ENCODE measurements around the gene CDH23. TPM values are rescaled to one million over a fixed set of nuclear protein-coding genes. Genes with fewer than 3 reads are reported as not detected.

Gene CDH23
- total RNA-seq, 2 donors from 2014 or later = 3.9 to 74.8 TPM

- Histone ChIP-seq H3K4me3 (no peak overlapping the region), H3K27ac (no peak overlapping the region), H3K36me3 (no peaks in the 10 kb centered on the region), H3K27me3 (replicated peaks; ENCODE audit: insufficient read depth) (no peaks in the 10 kb centered on the region), H3K4me1 (replicated peaks) (no peaks in the 10 kb centered on the region), H3K9me3 (no peaks in the 10 kb centered on the region)
- intact Hi-C loops (cut with DNase I) = loop anchor here (10.0 kb wide), 1 partner anchor 302 kb away; the partner anchor contains the start of gene SLC29A3
- WGBS = 93% methylated on average over 12 of the region's 12 CpGs
- DNase-seq (ENCODE audit: low spot score) = no peak
- TF ChIP-seq POLR2AphosphoS5 (IDR thresholded peaks at IDR 0.05) (no peak), CTCF (IDR thresholded peaks at IDR 0.05) (no peak), POLR2A (IDR thresholded peaks at IDR 0.05) (no peak)
These were observed 220.3 kb downstream of the CDH23 start for GRCh38 chr10:71616817-71617654.

GRCh38 chr10:71618176-71618575, 221.5 kb downstream of the CDH23 start:
- Histone ChIP-seq H3K27ac (no peak overlapping the region), H3K9me3 (no peaks in the 10 kb centered on the region), H3K36me3 (no peaks in the 10 kb centered on the region), H3K4me3 (no peak overlapping the region), H3K4me1 (replicated peaks) (no peaks in the 10 kb centered on the region), H3K27me3 (replicated peaks; ENCODE audit: insufficient read depth) (no peaks in the 10 kb centered on the region)
- TF ChIP-seq CTCF (IDR thresholded peaks at IDR 0.05) = no peak
- no peak for TF ChIP-seq POLR2AphosphoS5 (IDR thresholded peaks at IDR 0.05)
- no peak for TF ChIP-seq POLR2A (IDR thresholded peaks at IDR 0.05)
- DNase-seq (ENCODE audit: low spot score) = no peak
- WGBS = 93% methylated on average over 6 of the region's 6 CpGs
- intact Hi-C loops (cut with DNase I) = loop anchor here (10.0 kb wide), 1 partner anchor 303 kb away; the partner anchor contains the start of gene SLC29A3

- H3K27me3 ChIP-seq (replicated peaks; ENCODE audit: insufficient read depth) = no peaks in the 10 kb centered on the region
- H3K9me3 ChIP-seq = no peaks in the 10 kb centered on the region
- DNase-seq (ENCODE audit: low spot score) = no peak
- no peaks in the 10 kb centered on the region for H3K36me3 ChIP-seq
- H3K27ac ChIP-seq = no peak overlapping the region
- TF ChIP-seq POLR2AphosphoS5 (IDR thresholded peaks at IDR 0.05) = no peak
- no peak for TF ChIP-seq CTCF (IDR thresholded peaks at IDR 0.05)
- 90% methylated on average over 8 of the region's 8 CpGs for WGBS
- intact Hi-C loops (cut with DNase I) = loop anchor here (10.0 kb wide), 1 partner anchor 304 kb away; the partner anchor contains the start of gene SLC29A3
- no peaks in the 10 kb centered on the region for H3K4me1 ChIP-seq (replicated peaks)
- no peak overlapping the region for H3K4me3 ChIP-seq
These were observed 221.9 kb downstream of the CDH23 start for GRCh38 chr10:71618598-71618997.

GRCh38 chr10:71620642-71621041, 223.9 kb downstream of the CDH23 start:
- TF ChIP-seq POLR2A (IDR thresholded peaks at IDR 0.05) = no peak
- TF ChIP-seq POLR2AphosphoS5 (IDR thresholded peaks at IDR 0.05) = no peak
- no peak for TF ChIP-seq CTCF (IDR thresholded peaks at IDR 0.05)
- Histone ChIP-seq H3K9me3 (no peaks in the 10 kb centered on the region), H3K4me3 (no peak overlapping the region), H3K27ac (peak overlapping the region in 1 of 2 donors; percentile 18), H3K27me3 (replicated peaks; ENCODE audit: insufficient read depth) (no peaks in the 10 kb centered on the region), H3K4me1 (replicated peaks) (no peaks in the 10 kb centered on the region), H3K36me3 (no peaks in the 10 kb centered on the region)
- no peak for DNase-seq (ENCODE audit: low spot score)
- 76% methylated on average over 6 of the region's 7 CpGs for WGBS
- intact Hi-C loops (cut with DNase I) = no loop called here
